Measurements from ENCODE around the gene GPRC6A.
"Not testable (repeated sequence)": the region's sequence is repeated elsewhere in the genome, so short reads cannot be mapped to it uniquely, and the experiment has no call there.

The GPRC6A gene

GRCh38 chr6:116828983-116829382 is at the start of gene GPRC6A:
TSS of gene GPRC6A (minus strand) at chr6:116829083. CDS start at chr6:116829013, 70 bp downstream.
- DNase-seq (ENCODE audit: low spot score) = no peak

GRCh38 chr6:116877743-116878142 is 48.9 kb upstream of the GPRC6A start:
- no peak for DNase-seq (ENCODE audit: low spot score)

GRCh38 chr6:116876635-116877611 is 48.0 kb upstream of the GPRC6A start, which contains the start of gene RFX6:
TSS of gene RFX6 (plus strand) at chr6:116877242. CDS start at chr6:116877276, 34 bp downstream.
- DNase-seq (ENCODE audit: low spot score) = no peak

GRCh38 chr6:116876107-116876506 is 47.2 kb upstream of the GPRC6A start:
- no peak for DNase-seq (ENCODE audit: low spot score)

- DNase-seq (ENCODE audit: low spot score) = no peak
Measured at GRCh38 chr6:116872771-116873170, 43.9 kb upstream of the GPRC6A start.

GRCh38 chr6:116866281-116866871 is 37.5 kb upstream of the GPRC6A start:
- DNase-seq (ENCODE audit: low spot score) = no peak

- DNase-seq (ENCODE audit: low spot score) = no peak
Measured at GRCh38 chr6:116859264-116859663, 30.4 kb upstream of the GPRC6A start.

GRCh38 chr6:116858060-116858459 is 29.2 kb upstream of the GPRC6A start:
- no peak for DNase-seq (ENCODE audit: low spot score)

- no peak for DNase-seq (ENCODE audit: low spot score)
Measured at GRCh38 chr6:116847227-116847626, 18.3 kb upstream of the GPRC6A start.

GRCh38 chr6:116842459-116842858 is 13.6 kb upstream of the GPRC6A start:
- DNase-seq (ENCODE audit: low spot score) = no peak

GRCh38 chr6:116840091-116840490 is 11.2 kb upstream of the GPRC6A start:
- DNase-seq (ENCODE audit: low spot score) = no peak

GRCh38 chr6:116836606-116837342 is 7.9 kb upstream of the GPRC6A start:
- DNase-seq (ENCODE audit: low spot score) = no peak

GRCh38 chr6:116834526-116834925 is 5.6 kb upstream of the GPRC6A start:
- not testable (repeated sequence) for DNase-seq (ENCODE audit: low spot score)

GRCh38 chr6:116827561-116828240 is 1.2 kb downstream of the GPRC6A start:
- no peak for DNase-seq (ENCODE audit: low spot score)

GRCh38 chr6:116816336-116816735 is 12.5 kb downstream of the GPRC6A start:
- not testable (repeated sequence) for DNase-seq (ENCODE audit: low spot score)

- no peak for DNase-seq (ENCODE audit: low spot score)
Measured at GRCh38 chr6:116812051-116812650, 16.7 kb downstream of the GPRC6A start.

- no peak for DNase-seq (ENCODE audit: low spot score)
Measured at GRCh38 chr6:116801971-116802370, 26.9 kb downstream of the GPRC6A start.

GRCh38 chr6:116799945-116800344 is 28.9 kb downstream of the GPRC6A start:
- no peak for DNase-seq (ENCODE audit: low spot score)

GRCh38 chr6:116797585-116797984 is 31.3 kb downstream of the GPRC6A start:
- DNase-seq (ENCODE audit: low spot score) = no peak

- no peak for DNase-seq (ENCODE audit: low spot score)
Measured at GRCh38 chr6:116793224-116793623, 35.7 kb downstream of the GPRC6A start.

- no peak for DNase-seq (ENCODE audit: low spot score)
Measured at GRCh38 chr6:116783852-116784251, 45.0 kb downstream of the GPRC6A start.
